ENCODE results near the gene IFT43. TPM values are rescaled to one million over a fixed set of nuclear protein-coding genes. Genes with fewer than 3 reads are reported as not detected.

Gene IFT43
- total RNA-seq, 1 donor from 2014 or later = 42.6 TPM

- no peak for DNase-seq (ENCODE audit: low spot score)
These were observed 123.7 kb downstream of the IFT43 start for GRCh38 chr14:76109087-76109880.

DNA sequence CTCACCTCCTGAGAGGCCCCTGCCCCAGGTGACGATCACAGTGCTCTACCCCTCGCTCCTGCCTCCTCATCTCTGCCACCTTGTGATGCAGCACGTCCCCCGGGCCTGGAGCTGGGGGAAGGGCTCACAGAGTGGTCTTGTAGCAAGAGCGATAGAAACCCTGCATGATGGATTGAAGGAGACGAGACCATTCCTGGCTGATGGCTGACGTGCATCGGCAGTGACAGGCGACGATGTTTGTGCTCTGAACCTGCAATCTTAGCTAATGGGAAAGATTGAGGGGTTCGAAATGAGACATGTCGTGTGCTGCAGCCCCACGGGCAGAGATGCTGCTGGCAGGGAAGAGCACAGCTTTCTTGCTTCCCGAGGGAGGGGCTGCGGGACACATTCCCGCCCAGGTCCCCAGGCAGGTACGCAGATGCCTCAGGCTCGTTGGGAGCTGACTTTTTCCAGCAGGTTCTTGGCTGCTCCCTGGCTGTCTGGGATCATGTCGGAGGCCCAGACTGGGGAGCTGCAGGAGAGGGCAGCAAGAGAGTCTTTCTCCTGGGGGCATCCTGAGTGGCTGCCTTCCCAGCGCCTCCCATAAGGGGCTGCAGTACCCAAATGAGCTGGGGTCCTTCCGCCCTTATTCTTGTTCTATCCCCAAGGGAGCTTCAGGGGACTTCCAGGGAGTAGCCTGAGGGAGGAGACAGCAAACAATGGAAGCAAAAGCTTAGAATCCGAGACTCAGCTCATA is 127.5 kb downstream of the IFT43 start:
- no peak for DNase-seq (ENCODE audit: low spot score)

DNA sequence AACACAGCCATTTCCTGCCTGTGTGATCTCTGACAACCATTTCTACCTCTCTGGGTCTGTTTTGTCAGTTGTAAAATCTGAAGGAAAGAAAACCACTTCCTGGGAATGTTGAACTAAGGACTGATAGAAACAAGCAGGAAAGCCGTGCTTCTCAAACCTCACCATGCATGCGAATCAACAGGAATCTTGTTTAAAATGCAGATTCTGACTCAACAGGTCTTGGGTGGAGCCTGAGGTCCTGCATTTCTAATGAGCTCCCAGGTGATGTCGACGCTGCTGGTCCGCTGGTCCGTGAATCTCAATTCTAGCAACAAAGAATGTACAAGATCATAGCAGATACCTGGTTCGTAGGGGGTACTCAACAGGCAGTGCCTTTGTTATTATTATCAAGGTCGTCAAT is 128.1 kb downstream of the IFT43 start:
- DNase-seq (ENCODE audit: low spot score) = no peak

GRCh38 chr14:76115010-76115422 is 129.5 kb downstream of the IFT43 start:
- DNase-seq (ENCODE audit: low spot score) = no peak

- no peak for DNase-seq (ENCODE audit: low spot score)
These were observed 132.4 kb downstream of the IFT43 start for GRCh38 chr14:76117789-76118484.

DNA sequence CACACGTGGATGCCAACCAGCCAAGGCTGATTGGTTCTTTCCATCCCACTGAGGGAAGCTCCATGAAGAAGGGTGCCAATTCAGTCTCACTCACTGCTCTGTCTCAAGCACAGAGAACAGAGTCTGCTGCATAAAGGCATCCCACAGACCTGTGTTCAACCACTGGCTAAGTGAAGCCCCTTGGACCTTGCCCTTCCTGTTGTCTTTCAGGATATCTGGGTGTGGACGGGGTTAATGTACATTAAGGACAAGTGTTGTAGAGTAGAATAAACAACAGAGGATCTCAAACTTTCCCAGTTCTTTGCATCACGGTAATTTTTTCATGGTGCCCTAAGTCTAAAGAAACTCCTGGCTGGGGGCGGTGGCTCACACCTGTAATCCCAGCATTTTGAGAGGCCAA is 133.0 kb downstream of the IFT43 start:
- no peak for DNase-seq (ENCODE audit: low spot score)

GRCh38 chr14:76121089-76121748 is 135.7 kb downstream of the IFT43 start:
- no peak for DNase-seq (ENCODE audit: low spot score)

DNA sequence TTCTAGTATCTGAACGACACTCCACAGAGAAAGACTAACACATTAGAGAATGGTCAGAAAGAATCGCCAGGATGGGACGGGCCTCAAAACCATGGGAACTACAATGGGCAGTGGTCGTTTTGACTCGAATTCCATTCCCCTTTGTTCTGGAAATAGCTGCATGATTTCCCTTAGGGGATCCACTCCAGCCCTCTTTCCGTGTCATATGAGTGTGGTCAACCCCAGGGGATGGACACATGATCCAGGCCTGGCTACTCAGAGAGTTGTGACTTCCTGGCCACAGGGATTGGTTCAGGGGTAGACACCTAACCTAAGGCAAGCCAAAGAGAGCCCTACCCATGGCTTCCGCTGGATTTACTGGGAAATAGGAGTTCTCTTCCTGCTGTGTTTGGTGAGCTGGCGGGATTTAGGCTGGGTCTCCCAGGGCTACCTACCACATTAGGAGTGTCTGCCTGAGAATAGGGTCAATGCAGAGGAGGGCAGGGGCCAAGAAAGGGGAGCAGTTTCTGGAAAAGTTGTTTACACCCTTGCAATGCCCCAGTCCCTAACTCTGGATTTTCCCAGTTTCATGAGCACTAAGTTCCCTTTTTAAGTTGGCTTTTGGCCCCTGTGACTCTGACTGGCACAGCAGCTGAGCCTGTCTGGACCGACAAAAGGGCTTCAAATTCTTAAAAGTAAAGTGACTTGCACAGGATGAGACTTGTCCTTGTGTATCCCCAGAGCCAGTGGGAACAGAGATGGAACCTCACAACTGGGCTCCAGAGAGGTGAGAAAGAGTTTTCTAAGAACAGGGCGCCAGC is 138.1 kb downstream of the IFT43 start:
- no peak for DNase-seq (ENCODE audit: low spot score)

DNA sequence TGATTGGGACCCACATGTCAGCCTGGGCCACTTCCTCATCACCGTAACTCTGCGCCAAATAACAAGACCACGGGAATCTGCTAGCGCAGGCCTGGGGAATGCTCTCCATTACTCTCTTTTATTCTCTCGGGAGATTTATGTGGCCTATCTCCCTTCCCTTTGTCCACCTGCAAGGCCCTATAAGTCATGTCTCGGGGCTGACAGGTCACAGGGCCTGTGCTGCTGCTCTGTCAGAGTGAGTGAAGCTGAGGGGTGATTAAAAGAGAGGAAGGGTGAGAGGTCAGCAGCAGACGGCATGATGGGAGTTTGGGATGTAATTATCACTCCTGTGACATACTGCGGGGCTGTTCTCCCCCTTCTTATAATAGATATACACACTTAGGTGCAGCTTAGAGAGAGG is 139.9 kb downstream of the IFT43 start:
- no peak for DNase-seq (ENCODE audit: low spot score)

DNA sequence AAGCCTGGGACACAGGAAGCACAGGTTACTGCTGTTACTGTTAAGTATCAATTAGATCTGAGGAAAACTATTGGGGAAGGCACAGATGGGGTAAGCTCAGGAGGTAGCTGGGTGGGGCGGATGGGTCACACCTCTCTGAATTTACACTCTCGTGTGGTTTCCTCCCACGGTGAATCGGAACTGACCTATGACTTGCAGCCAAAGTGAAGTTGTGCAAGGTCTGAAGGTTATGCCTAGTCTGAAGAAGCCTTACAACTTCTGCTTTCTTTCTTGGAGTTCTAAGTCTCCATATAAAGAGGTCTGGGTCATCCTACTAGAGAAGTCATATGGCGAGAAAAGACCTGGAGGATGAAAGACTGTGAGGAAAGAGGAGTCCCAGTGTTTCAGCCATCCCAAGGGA is 140.5 kb downstream of the IFT43 start:
- DNase-seq (ENCODE audit: low spot score) = no peak

GRCh38 chr14:76129851-76130576 is 144.5 kb downstream of the IFT43 start:
- DNase-seq (ENCODE audit: low spot score) = no peak

DNA sequence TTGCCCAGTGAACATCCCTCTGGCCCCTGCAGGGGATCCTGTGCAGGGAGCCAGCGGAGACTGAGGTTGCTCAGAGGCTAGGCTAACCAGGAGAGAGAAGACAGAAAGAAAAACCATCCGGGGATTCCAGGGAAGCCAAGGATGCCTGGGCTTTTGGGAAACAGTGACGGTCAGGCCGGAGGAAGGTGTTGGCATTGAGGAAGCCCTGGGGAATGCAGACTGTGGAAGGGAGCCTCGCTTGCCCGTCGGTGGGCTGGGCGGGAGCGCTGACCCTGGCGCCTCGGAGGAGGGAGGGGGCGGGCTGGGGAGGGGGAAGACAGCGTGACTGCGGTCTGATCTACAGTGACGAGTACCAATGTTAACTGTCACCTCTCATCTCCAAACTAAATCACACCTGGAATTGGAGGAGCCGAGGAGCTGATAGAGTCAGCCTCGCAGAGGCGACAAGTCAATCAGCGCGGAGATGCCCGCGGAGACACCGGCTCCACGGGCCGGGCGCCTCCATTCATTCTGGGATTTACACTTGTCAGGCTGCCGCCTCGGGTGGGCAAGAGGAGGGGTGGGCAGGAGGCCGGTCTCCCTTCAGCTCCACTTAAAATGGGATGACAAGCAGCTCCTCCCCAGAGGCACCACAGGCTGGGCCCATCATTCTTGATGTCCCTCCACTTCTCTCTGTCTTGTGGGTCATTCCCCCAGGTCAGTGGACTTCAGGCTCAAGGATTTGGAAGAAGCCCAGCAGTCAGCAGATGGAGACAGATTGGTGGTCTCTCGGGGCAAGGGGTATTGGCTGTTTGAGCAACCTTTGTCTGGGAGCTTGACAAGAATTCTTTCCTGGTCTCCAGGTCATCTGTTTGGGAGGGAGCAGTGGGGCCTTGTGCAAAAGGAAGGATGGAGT is 145.8 kb downstream of the IFT43 start:
- no peak for DNase-seq (ENCODE audit: low spot score)

DNA sequence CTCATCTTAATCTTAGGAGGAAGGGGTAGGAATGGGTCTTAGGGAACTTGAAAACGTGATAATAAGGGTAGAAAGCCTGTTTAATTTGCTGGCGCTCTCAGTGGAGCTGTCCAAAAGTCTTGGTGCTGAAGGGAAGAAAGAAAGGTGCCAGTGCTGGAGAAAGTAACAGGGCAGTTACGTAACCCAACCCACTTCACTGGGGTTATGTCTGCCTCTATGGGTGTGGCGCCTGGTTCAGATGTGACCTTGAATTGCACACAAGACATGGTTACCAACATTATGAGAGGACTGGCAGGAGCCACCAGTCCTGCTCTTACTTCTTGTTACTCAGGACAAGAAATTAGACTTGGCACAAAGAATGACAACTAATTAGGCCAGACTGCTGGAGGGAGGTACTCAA is 147.5 kb downstream of the IFT43 start:
- no peak for DNase-seq (ENCODE audit: low spot score)

Other genes starting within 250 kb of the IFT43 start
- 57.9 TPM for gene TGFB3, start 3.8 kb upstream of the IFT43 start, total RNA-seq
- 43.5 TPM for gene GPATCH2L, start 166.2 kb downstream of the IFT43 start, total RNA-seq